HuH-7 (cell line): ENCODE measurements around the gene CSF1R.
"Not testable (repeated sequence)": the region's sequence is repeated elsewhere in the genome, so short reads cannot be mapped to it uniquely, and the experiment has no call there.

Experiments used
- DNase-seq: peaks from one replicate; pipeline ENCODE4 v3.0.0; 2011; ENCODE audit warnings: low spot score

The CSF1R gene

GRCh38 chr5:150054569-150054968 is 31.8 kb downstream of the CSF1R start:
- no peak for DNase-seq

DNA sequence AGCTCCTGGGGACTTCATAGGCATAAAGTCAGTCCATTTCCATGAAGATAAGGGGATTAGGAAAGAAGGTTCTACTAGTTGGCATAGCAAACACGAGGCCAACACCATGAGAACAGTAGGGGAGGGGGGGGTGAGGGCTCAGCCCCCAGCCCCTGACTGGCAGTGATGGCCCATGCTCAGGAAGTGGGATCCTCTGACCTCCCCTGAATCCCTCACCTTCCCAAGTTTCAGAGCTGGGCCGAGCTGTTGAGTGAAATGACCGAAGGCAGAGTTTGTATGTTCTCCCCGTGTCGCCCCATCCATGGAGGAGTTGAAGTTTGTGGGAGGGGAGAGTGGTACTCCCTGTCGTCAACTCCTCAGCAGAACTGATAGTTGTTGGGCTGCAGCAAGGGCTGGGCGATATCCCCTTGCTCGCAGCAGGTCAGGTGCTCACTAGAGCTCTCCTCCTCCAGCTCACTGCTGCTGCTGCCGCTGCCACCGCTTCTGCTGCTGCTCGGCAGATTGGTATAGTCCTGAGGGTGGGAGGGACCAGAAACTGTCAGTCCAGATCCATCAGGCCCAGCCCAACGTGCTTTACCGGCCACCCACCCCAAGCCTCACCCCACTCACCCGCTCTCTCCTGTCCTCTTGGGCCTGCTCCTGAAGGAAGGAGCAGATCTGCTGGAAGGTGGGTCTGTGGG is 32.5 kb downstream of the CSF1R start:
- DNase-seq: no peak

DNA sequence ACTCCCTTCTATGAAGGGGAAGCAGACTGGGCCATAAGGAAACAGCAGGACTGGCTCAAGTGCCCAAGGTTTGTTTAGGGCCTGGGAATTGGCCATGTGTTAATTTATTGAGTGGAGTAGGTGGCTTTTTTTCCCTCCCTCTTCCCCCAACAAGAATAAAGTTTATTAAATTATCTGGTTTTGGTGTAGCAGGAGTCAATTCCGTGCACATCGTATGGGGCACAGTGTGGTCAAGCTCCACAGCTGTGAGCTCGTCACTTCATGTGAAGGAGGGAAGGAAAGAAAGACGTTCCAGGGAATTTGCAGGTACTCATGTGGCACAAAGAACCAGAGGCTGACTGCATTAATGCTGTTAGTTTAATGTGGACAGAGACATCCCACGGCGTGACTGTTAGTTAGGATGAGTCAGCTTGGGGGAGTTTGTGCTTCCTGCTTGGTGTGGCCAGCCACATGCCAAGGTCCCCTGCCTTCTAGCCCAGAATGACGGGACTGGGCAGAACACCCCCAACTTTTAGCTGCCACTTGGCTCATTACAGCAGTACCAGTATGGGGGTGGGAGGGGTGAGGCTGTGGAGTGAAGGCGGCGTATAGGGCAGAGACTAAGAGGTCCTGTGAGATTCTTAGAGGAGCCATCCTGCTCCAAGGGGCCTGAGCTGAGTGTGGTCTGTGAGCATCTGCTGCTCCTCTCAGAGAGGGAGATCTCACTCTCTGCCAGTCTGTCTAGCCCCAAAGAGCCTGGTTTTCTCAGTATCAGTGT is 33.2 kb downstream of the CSF1R start:
- no peak for DNase-seq

- no peak for DNase-seq
These were observed 34.0 kb downstream of the CSF1R start for GRCh38 chr5:150052226-150052955.

GRCh38 chr5:150051657-150052195 is 34.6 kb downstream of the CSF1R start:
- no peak for DNase-seq

DNA sequence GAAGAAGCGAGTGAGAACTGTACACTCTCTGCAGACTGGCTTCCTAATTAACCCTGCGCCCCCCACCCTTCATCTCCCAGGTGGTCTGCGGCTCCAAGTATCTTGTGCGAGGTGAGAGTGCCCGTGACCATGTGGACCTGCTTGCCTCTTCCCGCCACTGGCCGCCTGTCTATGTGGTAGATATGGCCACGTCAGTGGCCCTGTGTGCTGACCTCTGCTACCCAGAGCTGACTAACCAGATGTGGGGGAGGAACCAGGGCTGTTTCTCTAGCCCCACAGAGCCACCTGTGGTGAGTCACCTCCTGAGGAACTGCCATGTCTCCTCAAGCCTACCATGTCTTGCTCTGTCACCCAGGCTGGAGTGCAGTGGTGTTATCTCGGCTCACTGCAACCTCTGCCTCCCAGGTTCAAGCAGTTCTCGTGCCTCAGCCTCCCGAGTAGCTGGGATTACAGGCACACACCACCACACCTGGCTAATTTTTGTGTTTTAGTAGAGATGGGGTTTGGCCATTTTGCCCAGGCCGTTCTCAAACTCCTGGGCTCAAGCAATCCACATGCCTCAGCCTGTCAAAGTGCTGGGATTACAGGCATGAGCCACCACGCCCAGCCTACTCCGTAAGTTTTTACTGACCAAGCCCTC is 36.1 kb downstream of the CSF1R start:
- not testable (repeated sequence) for DNase-seq

DNA sequence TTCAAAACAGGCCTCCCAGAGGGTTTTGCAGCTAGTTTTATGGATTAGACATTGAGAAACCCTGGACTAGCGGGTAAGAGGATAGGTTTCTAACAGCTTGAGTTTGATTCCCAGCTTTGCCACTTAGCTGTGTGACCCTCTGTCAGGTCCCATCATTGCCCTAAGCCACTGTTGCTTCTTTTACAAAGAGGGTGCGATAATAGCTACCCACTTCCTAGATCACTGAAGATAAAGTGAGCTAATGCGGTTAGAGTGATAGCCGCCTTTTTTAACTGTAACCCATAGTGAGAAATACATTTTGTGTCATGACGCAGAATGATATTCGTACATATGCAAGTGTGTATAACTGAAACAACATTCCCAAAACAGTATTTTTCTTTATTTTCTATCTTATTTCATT is 40.3 kb downstream of the CSF1R start:
- DNase-seq: no peak

DNA sequence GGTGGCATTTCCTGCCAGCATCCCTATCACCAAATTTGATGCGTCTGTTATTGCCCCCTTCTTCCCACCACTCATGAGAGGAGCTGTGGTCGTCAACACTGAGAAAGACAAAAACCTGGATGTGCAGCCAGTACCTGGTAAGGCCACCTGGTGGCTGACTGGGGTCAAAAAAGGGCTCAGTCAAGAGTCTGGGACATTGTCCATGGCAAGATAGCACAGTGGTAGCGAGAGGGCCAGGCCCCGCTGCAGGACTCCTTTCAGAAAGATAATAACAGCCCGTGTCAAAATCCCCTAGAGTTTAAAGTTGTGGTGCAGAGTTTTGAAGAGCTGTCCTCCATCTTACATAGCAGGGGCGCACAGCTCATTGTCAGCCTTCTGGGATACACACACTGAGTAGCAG is 40.8 kb downstream of the CSF1R start:
- no peak for DNase-seq

- no peak for DNase-seq
These were observed 41.6 kb downstream of the CSF1R start for GRCh38 chr5:150044712-150045111.

- no peak for DNase-seq
These were observed 42.0 kb downstream of the CSF1R start for GRCh38 chr5:150044329-150044681.

DNA sequence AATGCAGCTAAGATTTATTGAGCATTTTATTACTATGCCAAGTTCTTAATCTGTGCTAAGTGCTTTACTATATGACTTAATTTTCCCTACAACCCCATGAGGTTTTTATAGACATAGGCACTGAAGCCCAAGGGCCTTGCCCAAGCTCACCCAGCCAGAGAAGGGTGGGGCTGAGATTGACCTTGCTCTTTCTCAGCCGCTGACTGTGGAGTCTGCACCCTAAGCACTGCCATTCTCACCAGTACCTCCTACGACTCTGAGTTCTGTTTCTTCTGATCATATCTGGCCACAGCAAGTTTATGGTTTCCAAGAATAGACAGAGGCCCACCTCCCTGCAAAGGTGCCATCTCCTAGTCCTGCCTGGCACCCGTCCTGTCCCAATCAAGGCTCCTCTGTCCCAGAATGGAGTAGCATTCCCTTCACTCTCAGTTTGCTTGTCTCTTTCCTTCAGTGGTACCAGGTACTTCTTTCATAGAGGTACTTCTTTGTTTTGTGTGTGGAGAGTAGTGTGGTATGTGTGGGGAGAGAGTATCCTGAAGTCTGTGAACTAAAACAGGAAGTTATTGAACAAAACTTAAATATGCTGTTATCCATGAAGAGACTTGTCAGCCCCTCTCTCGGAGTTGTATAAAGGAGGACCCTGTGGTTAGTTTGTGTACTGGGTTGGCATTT is 42.6 kb downstream of the CSF1R start:
- no peak for DNase-seq

- DNase-seq: no peak
These were observed 43.9 kb downstream of the CSF1R start for GRCh38 chr5:150042459-150042858.

GRCh38 chr5:150038547-150038946 is 47.8 kb downstream of the CSF1R start:
- no peak for DNase-seq

DNA sequence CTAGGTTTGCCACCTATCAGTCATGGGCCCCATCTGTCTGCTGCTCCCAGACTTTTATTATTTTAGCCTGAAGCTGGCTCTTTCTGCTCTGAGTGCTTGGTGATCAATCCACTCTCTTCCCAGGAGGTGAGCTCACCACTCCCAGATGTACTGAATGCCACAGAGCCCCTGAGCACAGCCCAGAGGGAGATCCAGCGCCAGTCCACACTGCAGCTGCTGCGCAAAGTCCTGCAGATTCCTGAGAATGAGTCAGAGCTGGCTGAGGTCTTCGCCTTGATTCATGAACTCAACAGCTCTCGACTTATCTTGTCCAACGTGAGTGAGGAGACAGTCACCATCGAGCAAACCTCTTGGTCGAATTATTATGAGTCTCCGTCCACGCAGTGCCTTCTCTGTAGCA is 49.8 kb downstream of the CSF1R start:
- DNase-seq: no peak

DNA sequence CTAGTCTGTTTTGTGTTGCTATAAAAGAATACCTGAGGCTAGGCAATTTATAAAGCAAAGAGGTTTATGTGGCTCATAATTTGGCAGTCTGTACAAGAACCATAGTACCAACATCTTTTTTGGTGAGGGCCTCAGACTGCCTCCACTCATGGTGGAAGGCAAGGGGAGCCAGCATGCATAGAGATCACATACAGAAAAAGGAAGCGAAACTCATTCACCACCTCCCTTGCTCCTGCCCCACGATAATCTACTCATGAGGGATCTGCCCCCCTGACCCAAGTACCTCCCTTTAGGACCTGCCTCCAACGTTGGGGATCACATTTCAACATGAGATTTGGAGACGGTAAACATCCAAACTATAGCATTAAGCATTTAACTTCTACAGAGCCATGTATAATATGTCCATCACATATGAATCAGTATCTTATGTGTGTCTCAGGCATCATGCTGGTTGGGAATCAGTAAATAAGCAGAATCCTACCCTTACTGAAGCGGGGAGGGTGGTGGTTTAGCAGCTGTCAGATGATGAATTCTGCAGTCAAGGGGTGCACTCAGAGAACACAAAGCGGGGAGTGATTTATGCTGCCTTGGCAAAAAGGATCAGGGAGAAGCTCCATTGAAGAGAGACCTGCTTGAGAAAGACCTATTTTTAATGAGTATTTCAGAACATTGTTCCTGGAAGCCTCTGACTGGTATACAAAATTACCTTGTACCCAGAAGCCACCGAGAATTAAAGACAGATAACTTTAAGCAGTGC is 51.0 kb downstream of the CSF1R start:
- no peak for DNase-seq

GRCh38 chr5:150034662-150035061 is 51.7 kb downstream of the CSF1R start:
- DNase-seq: no peak

- no peak for DNase-seq
These were observed 53.0 kb downstream of the CSF1R start for GRCh38 chr5:150033334-150033733.

- not testable (repeated sequence) for DNase-seq
These were observed 58.3 kb downstream of the CSF1R start for GRCh38 chr5:150028047-150028446.

DNA sequence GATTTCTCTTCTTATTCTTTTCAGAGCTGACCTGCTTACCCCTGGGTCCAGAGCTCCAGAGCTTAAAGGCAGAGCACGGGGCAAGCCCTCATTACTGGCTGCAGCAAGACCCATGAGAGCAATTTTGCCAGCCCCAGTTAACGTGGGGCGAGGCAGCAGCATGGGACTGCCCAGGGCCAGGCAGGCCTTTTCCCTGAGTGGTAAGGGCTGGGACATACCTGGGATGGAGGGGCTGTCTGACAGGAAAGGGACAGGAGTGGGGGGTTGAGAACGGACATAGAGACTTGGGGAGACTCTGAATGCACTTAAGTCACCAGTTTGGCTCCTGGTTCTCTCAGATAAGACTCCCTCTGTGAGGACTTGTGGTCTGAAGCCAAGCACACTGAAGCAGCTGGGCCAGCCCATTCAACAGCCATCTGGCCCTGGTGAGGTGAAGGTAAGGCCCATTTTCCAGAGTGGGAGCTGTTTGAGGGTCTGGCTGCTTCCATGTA is 59.6 kb downstream of the CSF1R start:
- no peak for DNase-seq

DNA sequence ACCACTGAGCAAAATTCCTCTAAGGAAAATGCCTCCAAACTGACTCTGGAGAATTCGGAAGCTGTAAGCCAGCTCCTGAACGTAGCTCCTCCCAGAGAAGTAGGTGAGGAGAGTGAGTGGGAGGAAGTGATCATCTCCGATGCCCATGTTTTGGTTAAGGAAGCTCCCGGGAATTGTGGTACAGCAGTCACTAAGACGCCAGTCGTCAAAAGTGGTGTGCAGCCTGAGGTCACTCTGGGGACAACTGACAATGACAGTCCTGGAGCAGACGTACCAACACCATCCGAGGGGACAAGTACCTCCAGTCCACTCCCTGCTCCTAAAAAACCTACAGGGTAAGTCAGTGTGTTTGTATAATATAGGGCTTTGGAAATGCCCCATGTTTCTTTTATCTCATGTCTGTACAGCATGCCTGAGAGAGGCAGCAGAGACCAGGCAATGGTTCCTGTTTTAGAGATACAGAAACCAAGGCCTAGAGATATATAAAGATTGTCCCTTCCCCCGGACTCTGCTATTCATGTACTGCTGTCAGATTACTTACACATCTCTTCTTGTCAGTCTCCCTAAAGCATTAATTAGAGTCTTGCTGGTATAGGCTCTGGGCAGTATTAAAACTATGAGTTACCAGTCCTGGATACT is 61.9 kb downstream of the CSF1R start:
- DNase-seq: no peak
